SK-N-SH treated with all-trans-retinoic acid at 6 μM for 48 hours (cell line): ENCODE measurements around the gene MXD4.

Experiments used
- ATAC-seq: fragments of 200-7000 bp; cut with Tn5 transposase; 3 replicates; pipeline ENCODE4 v1.9.1; 2020; ENCODE audit warnings: mild to moderate bottlenecking, moderate library complexity
- ARNTL ChIP-seq: fragments of 450-650 bp; formaldehyde crosslinking; IDR thresholded peaks from 2 replicates; pipeline ENCODE4 v1.5.0; 2020; ENCODE audit warnings: low read depth, mild to moderate bottlenecking, moderate library complexity, borderline replicate concordance
- BACH2 ChIP-seq: fragments of 250-450 bp; sonication (Bioruptor Pico); IDR thresholded peaks from 2 replicates; pipeline ENCODE4 v1.9.0; 2021; ENCODE audit warnings: mild to moderate bottlenecking, borderline replicate concordance
- CREB5 ChIP-seq: fragments of 250-450 bp; sonication (Bioruptor Pico); IDR thresholded peaks from 2 replicates; pipeline ENCODE4 v1.5.1; 2020; ENCODE audit warnings: low read depth, mild to moderate bottlenecking, moderate library complexity
- CSDC2 ChIP-seq: fragments of 250-450 bp; sonication (Bioruptor Pico); IDR thresholded peaks from 2 replicates; pipeline ENCODE4 v1.5.0; 2020; ENCODE audit warnings: mild to moderate bottlenecking, moderate library complexity
- ESRRG ChIP-seq: fragments of 250-450 bp; sonication (Bioruptor Pico); IDR thresholded peaks from 2 replicates; pipeline ENCODE4 v1.6.1; 2021; ENCODE audit warnings: mild to moderate bottlenecking
- ISL1 ChIP-seq: fragments of 250-450 bp; sonication (Bioruptor Pico); IDR thresholded peaks from 2 replicates; pipeline ENCODE4 v2.1.2; 2022; ENCODE audit warnings: mild to moderate bottlenecking, moderate library complexity
- PATZ1 ChIP-seq: fragments of 250-450 bp; sonication (Bioruptor Pico); IDR thresholded peaks from 2 replicates; pipeline ENCODE4 v1.8.0; 2020; ENCODE audit warnings: mild to moderate bottlenecking, moderate library complexity, borderline replicate concordance
- POU6F1 ChIP-seq: fragments of 250-450 bp; sonication (Bioruptor Pico); IDR thresholded peaks from 2 replicates; pipeline ENCODE4 v1.8.0; 2021; ENCODE audit warnings: low read depth, mild to moderate bottlenecking, moderate library complexity, borderline replicate concordance
- PPARA ChIP-seq: fragments of 250-450 bp; sonication (Bioruptor Pico); IDR thresholded peaks from 2 replicates; pipeline ENCODE4 v1.5.0; 2020; ENCODE audit warnings: mild to moderate bottlenecking, borderline replicate concordance
- RARB ChIP-seq: fragments of 250-450 bp; sonication (Bioruptor Pico); IDR thresholded peaks from 2 replicates; pipeline ENCODE4 v1.8.0; 2021; ENCODE audit warnings: mild to moderate bottlenecking, moderate library complexity
- SNAI2 ChIP-seq: fragments of 250-450 bp; sonication (Bioruptor Pico); IDR thresholded peaks from 2 replicates; pipeline ENCODE4 v1.5.0; 2020; ENCODE audit warnings: mild to moderate bottlenecking, moderate library complexity
- TOX ChIP-seq: fragments of 250-450 bp; sonication (Bioruptor Pico); IDR thresholded peaks from 2 replicates; pipeline ENCODE4 v1.8.0; 2021; ENCODE audit warnings: mild to moderate bottlenecking, moderate library complexity, borderline replicate concordance
- ZC3H10 ChIP-seq: fragments of 250-450 bp; sonication (Bioruptor Pico); IDR thresholded peaks from 2 replicates; pipeline ENCODE4 v1.5.1; 2021; ENCODE audit warnings: mild to moderate bottlenecking, moderate library complexity
- ZFP3 ChIP-seq: fragments of 250-450 bp; sonication (Bioruptor Pico); IDR thresholded peaks from 2 replicates; pipeline ENCODE4 v1.5.0; 2020; ENCODE audit warnings: mild to moderate bottlenecking, moderate library complexity
- ZFP30 ChIP-seq: fragments of 450-650 bp; formaldehyde crosslinking; IDR thresholded peaks from 2 replicates; pipeline ENCODE4 v1.5.0; 2022; ENCODE audit warnings: mild to moderate bottlenecking, moderate library complexity
- ZNF565 ChIP-seq: fragments of 450-650 bp; formaldehyde crosslinking; conservative IDR thresholded peaks from 2 replicates; pipeline ENCODE4 v1.5.0; 2020; ENCODE audit warnings: low read depth, mild to moderate bottlenecking, moderate library complexity
- ZNF70 ChIP-seq: fragments of 450-650 bp; formaldehyde crosslinking; IDR thresholded peaks from 2 replicates; pipeline ENCODE4 v1.5.0; 2020; ENCODE audit warnings: mild to moderate bottlenecking, moderate library complexity
- ZNF8 ChIP-seq: fragments of 450-650 bp; formaldehyde crosslinking; IDR thresholded peaks from 2 replicates; pipeline ENCODE4 v1.5.0; 2020; ENCODE audit warnings: mild to moderate bottlenecking, moderate library complexity
- TF ChIP-seq, protein P1 (sequence below): fragments of 250-450 bp; sonication (Bioruptor Pico); IDR thresholded peaks from 2 replicates; pipeline ENCODE4 v1.5.1; 2021; ENCODE audit warnings: mild to moderate bottlenecking, moderate library complexity

MXD4 gene

DNA sequence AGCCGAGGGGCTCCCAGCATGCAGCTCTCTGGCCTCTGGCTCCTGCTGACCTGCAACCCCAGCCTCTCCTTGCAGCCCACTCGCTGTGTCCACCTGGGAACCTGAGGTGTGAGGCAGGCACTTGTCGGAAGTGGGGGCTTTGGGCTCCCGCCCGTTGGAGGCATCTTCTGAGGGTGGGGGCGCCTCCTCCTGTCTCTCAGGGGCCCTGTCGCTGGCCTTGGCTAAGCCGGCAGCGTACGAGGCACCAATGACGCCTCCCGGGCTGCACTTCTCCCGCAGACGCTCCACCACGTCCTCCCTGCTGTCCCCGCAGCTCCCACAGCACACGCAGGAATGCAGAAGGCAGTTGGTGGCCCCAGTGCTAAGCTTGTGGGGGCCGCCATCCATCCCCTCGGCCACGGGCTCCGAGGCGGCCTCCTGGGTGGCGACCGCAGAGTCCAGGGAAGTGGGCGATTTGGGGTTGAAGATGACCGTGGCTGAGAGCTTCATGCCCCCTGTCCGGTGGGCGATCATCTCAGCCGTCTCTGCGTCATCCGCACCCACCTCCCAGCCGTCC lies 42.5 kb upstream of the MXD4 start:
- TF ChIP-seq TOX (no peak), RARB (no peak)
- ATAC-seq = no peak

- no peak for ATAC-seq
- no peak for TF ChIP-seq ZNF70 (CRISPR knock-in tag)
- TF ChIP-seq, protein P1, sequence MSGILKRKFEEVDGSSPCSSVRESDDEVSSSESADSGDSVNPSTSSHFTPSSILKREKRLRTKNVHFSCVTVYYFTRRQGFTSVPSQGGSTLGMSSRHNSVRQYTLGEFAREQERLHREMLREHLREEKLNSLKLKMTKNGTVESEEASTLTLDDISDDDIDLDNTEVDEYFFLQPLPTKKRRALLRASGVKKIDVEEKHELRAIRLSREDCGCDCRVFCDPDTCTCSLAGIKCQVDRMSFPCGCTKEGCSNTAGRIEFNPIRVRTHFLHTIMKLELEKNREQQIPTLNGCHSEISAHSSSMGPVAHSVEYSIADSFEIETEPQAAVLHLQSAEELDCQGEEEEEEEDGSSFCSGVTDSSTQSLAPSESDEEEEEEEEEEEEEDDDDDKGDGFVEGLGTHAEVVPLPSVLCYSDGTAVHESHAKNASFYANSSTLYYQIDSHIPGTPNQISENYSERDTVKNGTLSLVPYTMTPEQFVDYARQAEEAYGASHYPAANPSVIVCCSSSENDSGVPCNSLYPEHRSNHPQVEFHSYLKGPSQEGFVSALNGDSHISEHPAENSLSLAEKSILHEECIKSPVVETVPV = no peak
- TF ChIP-seq CREB5 (CRISPR knock-in tag) = no peak
- no peak for TF ChIP-seq ARNTL
- TF ChIP-seq ISL1 (CRISPR knock-in tag) = no peak
- TF ChIP-seq ZFP3 (CRISPR knock-in tag) = no peak
- no peak for TF ChIP-seq ZFP30 (CRISPR knock-in tag)
- no peak for TF ChIP-seq TOX
- no peak for TF ChIP-seq ESRRG (CRISPR knock-in tag)
- no peak for TF ChIP-seq PPARA (CRISPR knock-in tag)
- no peak for TF ChIP-seq POU6F1 (CRISPR knock-in tag)
- no peak for TF ChIP-seq ZC3H10 (CRISPR knock-in tag)
- no peak for TF ChIP-seq SNAI2 (CRISPR knock-in tag)
- TF ChIP-seq RARB = no peak
- no peak for TF ChIP-seq CSDC2 (CRISPR knock-in tag)
These were observed 41.9 kb upstream of the MXD4 start for GRCh38 chr4:2303686-2304320.

DNA sequence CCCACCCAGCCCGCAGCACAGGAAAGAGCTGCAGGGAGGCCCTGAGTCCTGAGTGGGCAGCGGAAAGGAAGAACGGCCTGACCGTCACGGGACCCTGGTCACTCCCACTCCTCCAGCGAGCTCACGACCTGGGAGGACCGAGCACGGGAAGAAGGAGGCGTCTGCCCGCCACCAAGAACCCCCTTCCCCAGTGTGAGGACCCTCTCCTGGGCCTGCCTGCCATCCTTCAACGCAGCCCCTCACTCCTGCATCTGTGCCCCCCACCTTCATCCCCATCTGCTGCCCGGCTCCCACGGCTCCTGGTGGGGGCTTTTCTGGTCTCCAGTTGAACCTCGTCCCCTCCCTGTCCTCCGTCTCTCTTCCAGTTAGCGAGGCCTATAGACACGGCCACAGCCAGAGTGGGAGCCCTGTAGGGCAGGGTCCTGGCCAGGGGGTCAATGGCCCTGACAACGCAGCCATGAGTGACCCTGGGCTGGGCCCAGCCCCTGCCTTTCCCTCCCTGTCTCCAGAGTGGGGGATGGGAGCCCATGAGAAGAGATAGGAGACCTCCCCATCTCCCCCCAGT lies 41.3 kb upstream of the MXD4 start:
- no peak for ATAC-seq

GRCh38 chr4:2302387-2303119 lies 40.6 kb upstream of the MXD4 start:
- ATAC-seq = no peak
- no peak for TF ChIP-seq ISL1 (CRISPR knock-in tag)
- TF ChIP-seq ZNF565 = no peak
- no peak for TF ChIP-seq TOX
- TF ChIP-seq BACH2 (CRISPR knock-in tag) = no peak
- no peak for TF ChIP-seq PATZ1 (CRISPR knock-in tag)
- no peak for TF ChIP-seq RARB
- TF ChIP-seq, all 23 proteins: peak for 0

More for the DNA sequence above, 41.3 kb upstream of the MXD4 start:
- no peak for TF ChIP-seq ZNF8
- no peak for TF ChIP-seq RARB

- TF ChIP-seq ISL1 (CRISPR knock-in tag) (no peak), POU6F1 (CRISPR knock-in tag) (no peak), ARNTL (no peak), PATZ1 (CRISPR knock-in tag) (no peak), ZFP3 (CRISPR knock-in tag) (no peak), SNAI2 (CRISPR knock-in tag) (no peak)
- no peak for ATAC-seq
These were observed 39.9 kb upstream of the MXD4 start for GRCh38 chr4:2301806-2302205.
